Measurements from ENCODE around the gene RAD17. TPM values are rescaled to one million over a fixed set of nuclear protein-coding genes. Genes with fewer than 3 reads are reported as not detected.
"Not testable (repeated sequence)": the region's sequence is repeated elsewhere in the genome, so short reads cannot be mapped to it uniquely, and the experiment has no call there.

The RAD17 gene
- total RNA-seq, 2 experiments from 2014 or later: 26.5 to 29.5 TPM

DNA sequence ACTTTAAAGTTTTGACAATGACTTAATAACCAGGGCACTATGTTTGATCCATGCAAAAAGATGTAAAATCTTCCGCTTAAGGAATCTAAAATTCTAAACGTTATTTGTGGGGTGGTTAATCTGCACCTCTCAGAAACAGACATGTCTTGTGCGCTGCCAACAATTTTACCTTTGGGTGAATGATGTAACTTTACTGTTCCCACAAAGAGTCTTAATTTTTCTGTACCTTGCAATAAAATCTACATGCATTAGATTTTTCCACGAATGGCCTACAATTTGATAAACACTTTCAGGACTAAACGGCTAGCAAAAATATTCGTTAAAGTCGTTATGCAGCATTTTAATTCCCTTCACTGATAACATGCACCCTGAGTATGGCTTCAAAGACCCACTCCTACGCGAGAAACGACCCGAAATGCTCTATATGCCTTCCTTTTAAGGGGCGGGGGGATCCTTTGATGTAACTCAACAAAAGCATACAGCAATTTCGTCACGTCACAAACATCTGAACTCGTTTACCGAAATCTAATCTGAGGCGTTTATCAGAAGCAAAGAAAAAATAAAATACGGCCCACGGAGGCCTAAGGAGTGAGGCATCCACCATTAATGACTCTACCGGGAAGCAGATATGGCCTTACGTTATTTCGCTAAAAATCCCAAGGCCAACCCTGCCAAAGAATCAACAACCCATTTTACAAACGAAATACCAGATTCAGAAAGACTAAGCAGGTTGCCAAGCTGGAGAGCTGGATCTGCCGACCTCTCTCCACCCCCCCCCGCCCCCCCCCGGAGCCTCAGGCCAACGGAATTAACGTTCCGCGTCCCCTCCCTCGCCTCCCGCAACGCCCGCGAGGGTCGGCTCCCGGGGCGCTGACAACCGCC is 919 bp upstream of the RAD17 start:
- POLR2A ChIA-PET: no interaction called here
- CTCF ChIA-PET: no interaction called here

DNA sequence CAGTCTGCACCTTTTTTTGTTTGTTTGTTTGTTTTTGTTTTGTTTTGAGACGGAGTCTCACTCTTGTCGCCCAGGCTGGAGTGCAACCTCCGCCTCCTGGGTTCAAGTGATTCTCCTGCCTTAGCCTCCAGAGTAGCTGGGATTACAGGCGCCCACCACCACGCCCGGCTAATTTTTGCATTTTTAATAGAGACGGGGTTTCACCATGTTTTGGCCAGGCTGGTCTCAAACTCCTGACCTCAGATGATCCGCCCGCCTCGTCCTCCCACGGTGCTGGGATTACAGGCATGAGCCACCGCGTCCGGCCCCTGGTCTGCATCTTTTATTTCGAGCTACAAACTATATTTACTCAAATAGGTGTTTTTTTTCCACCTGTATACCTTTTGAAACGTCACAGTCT is 717 bp downstream of the RAD17 start:
- ChIA-PET CTCF (interaction anchor here (0.6 to 1.2 kb wide), 3 partner anchors 35 to 327 kb away, joined by 3 to 5 read pairs (median 3); partner anchors contain the start of gene SLC30A5), POLR2A (interaction anchor here (1.5 kb wide), 1 partner anchor 277 kb away, joined by 3 read pairs; the partner anchor contains the start of gene SLC30A5)

DNA sequence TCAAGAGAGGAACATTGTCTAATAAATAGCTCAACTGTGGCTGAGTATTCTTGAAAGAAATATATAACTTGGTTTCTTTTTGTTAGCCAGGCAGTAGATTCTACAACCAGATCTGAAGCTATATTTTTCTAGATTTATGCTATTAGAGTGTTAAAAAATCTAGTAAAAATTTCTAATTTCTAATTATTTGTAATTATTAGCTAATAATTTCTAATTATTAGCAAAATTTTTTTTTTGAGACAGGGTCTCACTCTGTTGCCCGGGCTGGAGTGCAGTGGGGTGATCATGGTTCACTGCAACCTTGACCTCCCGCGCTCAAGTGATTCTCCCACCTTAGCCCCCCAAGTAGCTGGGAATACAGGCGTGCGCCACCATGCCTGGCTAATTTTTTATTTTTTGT is 2.8 kb downstream of the RAD17 start:
- ChIA-PET CTCF (interaction anchor here (0.6 to 2.1 kb wide), 2 partner anchors 14 to 279 kb away, joined by 6 to 7 read pairs; partner anchors contain the start of gene SLC30A5), POLR2A (no interaction called here)

DNA sequence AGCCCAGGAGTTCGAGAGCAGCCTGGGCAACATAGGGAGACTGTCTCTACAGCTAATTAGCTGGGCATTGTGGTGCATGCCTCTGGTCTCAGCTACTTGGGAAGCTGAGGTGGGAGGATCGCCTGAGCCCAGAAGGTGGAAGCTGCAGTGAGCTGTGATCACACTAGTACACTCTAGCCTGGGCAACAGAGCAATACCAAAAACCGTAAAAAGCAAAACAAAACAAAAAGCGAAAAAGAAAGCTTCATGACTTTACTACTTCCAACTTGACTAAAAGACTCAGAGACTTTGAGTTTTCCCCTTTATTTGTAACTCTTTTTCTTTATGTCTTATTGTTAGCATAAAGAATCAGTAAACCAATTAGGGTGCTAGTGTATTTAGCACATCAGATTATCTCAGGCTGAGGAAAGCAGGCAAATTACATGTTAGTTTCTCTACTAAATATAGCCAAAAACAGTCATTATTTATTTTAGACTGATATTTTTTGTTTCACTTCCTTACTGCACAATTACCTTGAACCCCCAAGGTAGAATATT is 5.4 kb downstream of the RAD17 start:
- ChIA-PET CTCF (no interaction called here), POLR2A (no interaction called here)

DNA sequence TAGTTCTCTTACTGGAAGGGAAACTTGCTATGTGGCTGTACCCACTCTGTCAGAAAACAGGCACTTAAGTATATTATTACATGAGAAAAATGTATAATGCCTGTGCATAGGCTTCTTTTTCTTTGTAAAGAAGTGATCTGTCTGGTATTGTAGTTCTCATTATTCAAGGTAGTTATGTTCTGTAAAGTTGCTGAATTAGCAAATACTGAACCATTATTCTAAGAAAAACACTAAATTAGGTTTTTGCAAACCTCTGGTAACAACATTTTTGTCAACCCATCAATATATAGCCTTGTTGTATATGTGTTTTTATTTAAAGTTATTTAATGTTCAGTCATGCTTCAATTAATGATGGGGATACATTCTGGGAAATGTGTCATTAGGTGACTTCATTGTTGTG is 8.8 kb downstream of the RAD17 start:
- ChIA-PET CTCF (no interaction called here), POLR2A (no interaction called here)

DNA sequence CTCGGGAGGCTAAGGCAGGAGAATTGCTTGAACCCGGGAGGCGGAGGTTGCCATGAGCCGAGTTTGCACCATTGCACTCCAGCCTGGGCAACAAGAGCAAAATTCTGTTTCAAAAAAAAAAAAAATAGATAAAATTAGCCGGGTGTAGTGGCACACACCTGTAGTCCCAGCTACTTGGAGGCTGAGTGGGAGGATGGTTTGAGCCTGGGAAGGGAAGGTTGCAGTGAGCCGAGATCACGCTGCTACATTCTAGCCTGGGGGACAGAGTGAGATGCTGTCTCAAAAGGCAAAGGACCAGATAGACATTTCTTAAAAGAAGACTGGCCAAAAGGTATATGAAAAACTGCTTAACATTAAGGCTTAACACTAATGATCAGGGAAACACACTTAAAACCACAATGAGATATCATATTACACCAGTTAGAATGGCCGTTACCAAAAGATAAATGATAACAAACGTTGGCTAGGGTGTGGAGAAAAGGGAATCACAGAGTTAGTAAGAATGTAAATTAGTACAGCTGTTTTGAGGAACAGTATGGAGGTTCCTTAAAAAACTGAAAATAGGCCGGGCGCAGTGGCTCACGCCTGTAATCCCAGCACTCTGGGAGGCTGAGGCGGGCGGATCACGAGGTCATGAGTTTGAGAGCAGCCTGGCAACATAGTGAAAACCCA is 35.2 kb downstream of the RAD17 start:
- ChIA-PET CTCF (interaction anchor here (0.7 kb wide), 1 partner anchor 11 kb away, joined by 3 read pairs; no protein-coding TSS in a partner anchor), POLR2A (no interaction called here)

DNA sequence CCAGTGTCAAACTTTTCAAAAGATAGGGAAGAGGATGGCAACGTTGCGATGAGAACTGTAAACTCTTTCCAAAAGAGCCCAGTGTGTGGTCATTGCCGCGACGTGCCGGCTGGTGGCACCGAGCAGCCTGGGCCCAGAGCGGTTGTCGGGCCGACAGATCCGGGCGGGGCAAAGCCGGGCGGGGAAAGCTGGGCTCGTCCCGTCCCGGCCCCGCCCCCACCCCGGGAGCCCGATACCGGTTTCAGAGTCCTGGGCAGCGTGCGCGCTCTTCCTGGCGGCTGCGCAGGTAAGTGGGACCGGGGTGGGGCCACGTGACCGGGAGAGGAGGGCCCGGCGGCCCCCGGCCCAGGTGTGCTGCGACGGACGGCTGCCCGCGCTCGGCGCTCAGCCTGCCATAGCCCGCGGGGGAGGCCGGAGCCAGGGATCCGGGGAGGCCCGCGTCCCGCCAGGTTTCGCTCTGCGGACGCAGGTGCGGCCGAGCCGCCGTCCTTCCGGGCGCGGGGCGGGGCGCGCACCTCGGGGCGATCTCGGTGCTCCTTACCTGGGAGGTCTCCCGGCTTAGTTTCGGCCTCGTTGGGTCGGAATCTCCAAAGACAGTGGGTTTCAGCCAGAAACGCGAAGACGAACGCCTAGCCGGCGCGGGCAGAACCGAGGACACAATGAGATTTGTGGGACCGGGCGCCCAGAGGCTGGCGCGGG is 45.4 kb downstream of the RAD17 start, which contains the start of gene MARVELD2:
Gene MARVELD2, plus strand, starts transcription at position 232 of the 699 bp plus-strand sequence. CDS start 4,270 bp downstream, outside the sequence.
- POLR2A ChIA-PET: no interaction called here
- CTCF ChIA-PET: no interaction called here

DNA sequence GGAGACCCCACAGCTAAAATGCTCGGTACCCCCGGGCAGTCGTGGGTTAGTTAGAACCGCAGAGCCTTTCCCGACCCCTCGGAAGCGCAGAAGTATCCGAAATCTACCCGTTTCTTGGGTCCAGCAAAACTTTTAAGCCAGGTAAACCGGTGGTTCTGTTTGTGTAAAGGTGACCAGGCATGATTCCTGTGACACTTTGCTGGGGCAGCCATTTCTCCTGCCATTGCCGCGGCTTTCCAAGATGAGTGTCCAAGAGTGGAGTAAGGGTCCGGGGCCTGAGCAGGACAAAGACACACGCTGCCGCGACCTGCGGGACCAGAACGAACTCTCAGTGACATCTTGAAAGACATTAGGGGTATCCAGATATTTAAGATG is 46.0 kb downstream of the RAD17 start:
- ChIA-PET POLR2A (no interaction called here), CTCF (no interaction called here)

DNA sequence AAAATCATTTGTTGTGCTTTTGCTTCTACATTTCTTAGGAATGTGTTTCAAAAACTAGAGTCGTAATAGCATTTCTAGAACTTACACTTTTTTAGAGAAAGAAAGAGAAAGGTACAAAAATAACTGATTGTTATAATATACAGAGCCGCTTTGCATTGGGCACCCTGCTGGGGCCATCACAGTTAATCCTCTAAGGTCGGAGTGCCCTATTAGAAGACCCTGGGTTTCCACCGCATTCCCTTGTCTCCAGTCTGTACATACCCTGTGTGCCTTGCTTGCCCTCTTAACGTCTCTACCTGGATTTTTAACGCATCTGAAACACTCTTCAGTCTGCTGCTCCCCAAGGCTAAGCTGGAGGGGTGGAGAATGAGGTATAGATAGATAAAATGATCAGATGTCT is 46.6 kb downstream of the RAD17 start:
- ChIA-PET CTCF (no interaction called here), POLR2A (no interaction called here)

DNA sequence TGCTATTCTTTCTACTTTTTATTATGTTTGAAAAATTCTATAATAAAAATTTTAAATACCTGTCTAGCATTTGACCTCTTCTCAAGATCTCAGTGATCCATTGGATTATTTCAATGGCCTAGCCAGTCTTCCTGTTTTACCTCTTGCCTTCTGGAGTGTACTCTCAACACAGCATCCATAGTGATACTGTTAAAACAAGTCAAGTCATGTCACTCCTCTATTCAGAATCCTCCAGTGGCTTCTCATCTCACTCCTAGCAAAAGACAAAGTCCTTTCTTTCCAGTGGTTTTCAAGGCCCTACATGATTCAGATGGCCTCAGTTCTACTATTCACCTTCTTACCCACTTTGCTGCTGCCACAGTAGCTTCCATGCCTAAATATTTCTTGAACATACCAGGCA is 47.1 kb downstream of the RAD17 start:
- POLR2A ChIA-PET: no interaction called here
- CTCF ChIA-PET: no interaction called here

DNA sequence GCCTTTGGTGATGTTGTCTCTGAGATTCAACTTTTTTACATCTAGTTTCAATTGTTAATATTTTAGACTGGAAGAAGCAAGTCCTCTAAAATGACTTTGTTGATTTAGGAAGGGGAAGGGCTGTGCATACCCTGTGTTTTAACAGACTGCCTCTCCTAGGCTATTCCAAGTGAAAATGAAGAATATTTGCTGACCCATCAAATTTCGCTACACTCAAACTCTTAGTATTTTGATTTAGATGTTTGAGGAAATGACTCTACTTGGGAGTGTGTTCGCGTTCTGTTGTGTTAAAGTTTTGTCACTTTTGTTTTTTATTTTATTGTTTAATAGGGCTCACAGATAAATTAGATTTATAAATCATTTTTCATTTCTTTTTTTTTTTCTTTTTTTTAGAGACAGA is 48.9 kb downstream of the RAD17 start:
- ChIA-PET POLR2A (no interaction called here), CTCF (no interaction called here)

DNA sequence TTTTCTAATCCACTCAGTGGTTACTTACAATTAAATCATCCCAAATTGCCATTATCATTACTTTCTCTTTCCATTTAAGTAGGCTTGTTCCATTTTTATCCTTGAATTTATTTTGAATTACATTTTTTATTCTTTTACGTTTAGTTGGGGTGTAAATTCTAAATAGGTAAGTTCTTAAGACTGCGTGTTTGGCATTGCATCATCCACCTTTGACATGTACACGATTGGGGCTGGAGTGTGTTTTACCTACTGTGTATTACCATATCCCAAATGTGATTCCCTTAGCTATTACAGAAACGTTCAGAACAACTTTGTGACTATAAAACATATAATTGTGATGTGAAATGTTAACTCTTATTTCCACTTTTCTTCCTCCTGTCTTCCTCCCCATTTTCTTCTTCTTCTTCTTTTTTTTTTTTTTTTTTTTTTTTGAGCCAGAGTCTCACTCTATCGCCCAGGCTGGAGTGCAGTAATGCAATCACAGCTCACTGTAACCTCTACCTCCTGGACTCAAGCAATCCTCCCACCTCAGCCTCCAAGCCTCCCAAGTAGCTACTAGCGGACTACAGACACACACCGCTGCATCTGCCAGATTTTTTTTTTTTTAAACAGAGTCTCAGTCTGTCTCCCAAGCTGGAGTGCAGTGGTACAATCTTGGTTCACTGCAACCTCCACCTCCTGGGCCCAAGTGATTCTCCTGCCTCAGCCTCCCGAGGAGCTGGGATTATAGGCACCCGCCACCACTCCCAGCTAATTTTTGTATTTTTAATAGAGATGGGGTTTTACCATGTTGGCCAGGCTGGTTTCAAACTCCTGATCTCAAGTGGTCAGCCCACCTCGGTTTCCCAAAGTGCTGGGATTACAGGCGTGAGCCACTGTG is 62.0 kb downstream of the RAD17 start:
- CTCF ChIA-PET: no interaction called here
- POLR2A ChIA-PET: interaction anchor here (0.7 kb wide), 1 partner anchor 336 kb away, joined by 4 read pairs; no protein-coding TSS in a partner anchor

DNA sequence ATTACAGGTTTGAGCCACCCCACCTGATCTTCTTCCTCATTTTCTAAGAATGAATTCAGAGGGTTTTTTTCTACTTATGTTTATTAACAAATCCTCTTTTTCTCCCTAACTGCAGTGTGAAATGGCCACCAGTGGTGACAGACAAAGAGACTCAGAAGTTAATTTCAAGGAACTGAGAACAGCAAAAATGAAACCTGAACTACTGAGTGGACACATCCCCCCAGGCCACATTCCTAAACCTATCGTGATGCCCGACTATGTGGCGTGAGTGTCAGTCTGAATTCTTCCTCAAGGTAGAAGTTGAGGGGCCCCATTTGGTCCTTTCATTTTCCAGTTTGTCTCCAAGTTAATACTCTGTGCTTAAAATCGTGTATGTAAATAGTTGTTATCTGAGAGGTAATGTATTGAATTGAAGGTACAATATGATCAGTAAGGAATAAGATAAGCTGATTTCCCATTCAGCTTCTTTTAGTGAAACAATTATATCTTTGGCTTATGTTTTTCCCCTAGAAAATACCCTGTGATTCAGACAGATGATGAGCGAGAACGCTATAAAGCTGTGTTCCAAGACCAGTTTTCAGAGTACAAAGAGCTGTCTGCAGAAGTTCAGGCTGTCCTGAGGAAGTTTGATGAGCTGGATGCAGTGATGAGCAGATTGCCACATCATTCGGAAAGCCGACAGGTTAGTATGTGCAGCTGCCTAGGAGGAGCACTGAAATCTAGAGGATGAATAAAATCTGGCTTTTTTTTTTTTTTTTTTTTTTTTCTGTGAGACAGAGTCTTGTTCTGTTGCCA is 63.0 kb downstream of the RAD17 start:
- CTCF ChIA-PET: no interaction called here
- POLR2A ChIA-PET: interaction anchor here (0.7 kb wide), 1 partner anchor 337 kb away, joined by 4 read pairs; no protein-coding TSS in a partner anchor

DNA sequence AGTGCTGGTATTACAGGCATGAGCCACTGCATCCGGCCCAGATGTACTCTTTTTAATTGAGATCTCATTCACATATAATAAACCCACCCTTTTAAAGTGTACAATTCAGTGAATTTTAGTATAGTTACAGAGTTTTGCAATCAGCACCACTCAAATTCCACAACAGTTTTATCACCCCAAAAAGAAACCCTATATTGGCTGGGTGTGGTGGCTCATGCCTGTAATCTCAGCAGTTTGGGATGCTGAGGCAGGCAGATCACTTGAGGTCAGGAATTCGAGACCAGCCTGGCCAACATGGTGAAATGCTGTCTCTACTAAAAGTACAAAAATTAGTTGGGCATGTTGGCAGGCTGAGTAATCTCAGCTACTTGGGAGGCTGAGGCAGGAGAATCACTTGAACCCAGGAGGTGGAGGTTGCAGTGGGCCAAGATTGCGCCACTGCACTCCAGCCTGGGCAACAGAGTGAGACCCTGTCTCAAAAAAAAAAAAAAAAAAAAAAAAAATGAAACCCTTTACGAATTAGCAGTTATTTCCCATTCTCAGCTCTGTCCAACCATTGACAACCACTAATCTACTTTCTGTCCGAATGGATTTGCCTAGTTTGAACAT is 65.8 kb downstream of the RAD17 start:
- CTCF ChIA-PET, POLR2A ChIA-PET: not testable (repeated sequence)

DNA sequence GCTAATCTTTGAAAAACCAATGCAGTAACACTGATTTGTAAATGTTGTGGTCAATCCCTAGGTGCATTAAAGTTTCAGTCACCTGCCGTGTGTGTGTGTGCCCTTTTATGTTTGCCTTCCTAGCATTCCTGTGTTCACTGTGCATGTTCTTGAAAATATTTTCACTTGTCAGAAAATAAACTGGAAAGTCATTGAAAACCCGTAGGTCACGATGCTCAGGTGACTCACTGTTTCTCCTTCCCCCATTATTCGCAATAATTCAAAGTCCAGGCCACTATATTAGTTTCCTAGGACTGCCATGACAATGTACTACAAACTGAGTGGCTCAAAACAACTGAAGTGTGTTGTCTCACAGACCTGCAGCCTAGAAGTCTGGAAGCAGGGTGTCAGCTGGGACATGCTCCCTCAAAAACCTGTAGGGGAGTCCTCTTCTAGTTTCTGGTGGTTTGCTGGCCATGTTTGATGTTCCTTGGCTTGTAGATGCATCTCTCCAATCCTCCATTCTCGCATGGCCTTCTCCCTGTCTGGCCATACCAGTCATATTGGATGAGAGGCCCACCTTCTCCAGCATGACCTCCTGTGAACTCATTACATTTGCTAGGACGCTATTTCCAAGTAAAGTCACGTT is 74.6 kb downstream of the RAD17 start:
- CTCF ChIA-PET: no interaction called here
- POLR2A ChIA-PET: no interaction called here

DNA sequence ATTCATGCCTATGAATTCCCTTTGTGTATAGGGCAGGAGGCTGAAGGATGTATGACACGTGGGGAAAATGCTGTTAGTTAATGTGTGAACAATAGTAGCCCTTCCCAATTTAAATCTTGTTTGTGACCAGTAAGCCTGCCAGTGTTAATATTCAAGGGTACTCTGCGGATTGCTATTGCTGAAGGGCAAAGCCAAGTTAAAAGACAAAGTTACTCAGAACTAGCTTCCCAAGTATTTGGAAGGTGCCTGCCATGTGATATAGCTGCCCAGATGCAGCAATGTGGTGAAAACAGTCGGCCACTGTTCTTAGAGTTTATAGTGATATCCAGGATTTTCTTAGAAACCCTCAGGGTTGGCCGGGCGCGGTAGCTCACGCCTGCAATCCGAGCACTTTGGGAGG is 79.9 kb downstream of the RAD17 start:
- CTCF ChIA-PET: no interaction called here
- POLR2A ChIA-PET: no interaction called here

DNA sequence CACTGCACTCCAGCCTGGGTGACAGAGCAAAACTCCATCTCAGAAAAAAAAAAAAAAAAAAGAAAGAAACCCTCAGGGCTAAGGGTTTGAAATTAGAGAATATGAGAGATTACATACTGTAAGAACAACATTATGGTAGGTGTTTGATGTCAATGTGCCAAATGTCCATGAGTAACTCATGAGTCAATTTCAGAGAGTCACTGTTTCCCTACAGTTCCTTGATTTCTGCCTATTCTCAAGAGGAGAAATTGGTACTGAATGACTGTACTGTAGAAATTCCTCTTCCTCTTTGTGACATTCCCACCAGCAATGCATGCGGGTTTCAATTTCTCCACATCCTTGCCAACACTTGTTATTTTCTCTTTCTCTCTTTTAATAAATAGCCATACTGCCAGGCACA is 80.5 kb downstream of the RAD17 start:
- ChIA-PET CTCF (no interaction called here), POLR2A (no interaction called here)

DNA sequence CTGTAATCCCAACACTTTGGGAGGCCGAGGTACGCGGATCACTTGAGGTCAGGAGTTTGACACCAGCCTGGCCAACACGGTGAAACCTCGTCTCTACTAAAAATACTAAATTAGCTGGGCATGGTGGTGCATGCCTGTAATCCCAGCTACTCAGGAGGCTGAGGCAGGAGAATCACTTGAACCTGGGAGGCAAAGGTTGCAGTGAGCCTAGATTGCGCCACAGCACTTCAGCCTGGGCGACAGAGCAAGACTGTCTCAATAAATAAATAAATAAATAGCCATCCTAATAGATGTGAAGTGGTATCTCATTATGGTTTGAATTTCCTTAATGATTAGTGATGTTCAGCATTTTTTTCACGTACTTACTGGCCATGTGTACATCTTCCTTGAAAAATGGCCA is 80.9 kb downstream of the RAD17 start:
- POLR2A ChIA-PET, CTCF ChIA-PET: not testable (repeated sequence)

All from activated CD8-positive, alpha-beta memory T cell treated with anti-CD3 and anti-CD28 coated beads for 36 hours (primary cell).